ENCODE results near the gene LAMA3. TPM values are rescaled to one million over a fixed set of nuclear protein-coding genes. Genes with fewer than 3 reads are reported as not detected.

The LAMA3 gene
- total and polyA plus RNA-seq, 2 experiments from 2014 or later: 3.9 to 4.9 TPM

- H3K9me3 Mint-ChIP-seq: no peaks in the 10 kb centered on the region
- Histone ChIP-seq H3K79me2 (replicated peaks; ENCODE audit: insufficient read depth) (no peaks in the 10 kb centered on the region), H3K9me2 (ENCODE audit: insufficient read depth) (no peaks in the 10 kb centered on the region), H3F3A (replicated peaks; ENCODE audit: low read depth) (no peaks in the 10 kb centered on the region), H3K27ac (ENCODE audit: low read depth) (no peak overlapping the region), H2AFZ (no peak overlapping the region), H3K4me3 (no peak overlapping the region), H3K27me3 (ENCODE audit: insufficient read depth) (no peaks in the 10 kb centered on the region), H3K4me1 (ENCODE audit: insufficient read depth) (peaks cover 22% of the 10 kb centered on the region), H3K36me3 (ENCODE audit: insufficient read depth) (no peaks in the 10 kb centered on the region), H4K20me1 (replicated peaks; ENCODE audit: insufficient read depth) (no peaks in the 10 kb centered on the region), H3K4me2 (no peak overlapping the region)
- no peak overlapping the region for H3K4me3 Mint-ChIP-seq
- H3K36me3 Mint-ChIP-seq (ENCODE audit: low read depth): no peaks in the 10 kb centered on the region
- no peak overlapping the region for H3K27ac Mint-ChIP-seq
- ATAC-seq (no peak), DNase-seq (ENCODE audit: low spot score) (no peak)
- TF ChIP-seq ZNF114 (CRISPR knock-in tag; IDR thresholded peaks at IDR 0.05) (no peak), NANOG (IDR thresholded peaks at IDR 0.05; ENCODE audit: borderline replicate concordance) (no peak)
- peaks cover 25% of the 10 kb centered on the region for H3K4me1 Mint-ChIP-seq
- no peaks in the 10 kb centered on the region for H3K27me3 Mint-ChIP-seq (ENCODE audit: insufficient read depth, low read depth, poor library complexity)
Measured at GRCh38 chr18:23825496-23825895, 136.2 kb downstream of the LAMA3 start.

DNA sequence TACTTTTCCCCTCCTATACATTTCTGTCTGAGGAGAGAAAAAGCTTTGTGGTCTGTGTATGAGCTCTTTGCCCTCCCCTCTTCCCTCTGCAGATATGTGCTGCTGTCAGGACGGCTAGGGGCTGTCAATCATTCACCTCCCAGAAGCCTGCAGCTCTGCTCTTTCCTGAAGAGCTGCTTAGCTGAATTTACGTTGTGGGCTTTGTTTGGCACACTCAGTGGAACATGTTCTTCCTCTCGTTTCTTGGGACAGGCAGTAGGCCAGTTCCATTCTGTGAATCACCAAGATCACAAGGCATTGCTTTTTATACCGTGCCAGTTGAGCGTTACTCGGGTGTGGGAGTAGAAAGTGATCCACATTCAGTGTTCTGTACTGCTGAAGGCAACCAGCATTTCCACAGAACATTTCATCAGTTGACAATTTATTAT is 136.7 kb downstream of the LAMA3 start:
- Histone ChIP-seq H3K27me3 (ENCODE audit: insufficient read depth) (no peaks in the 10 kb centered on the region), H3K27ac (ENCODE audit: low read depth) (no peak overlapping the region), H3K36me3 (ENCODE audit: insufficient read depth) (no peaks in the 10 kb centered on the region), H2AFZ (no peak overlapping the region), H3K9me2 (ENCODE audit: insufficient read depth) (no peaks in the 10 kb centered on the region; the same call in 1 of the 2 replicates), H3F3A (replicated peaks; ENCODE audit: low read depth) (no peaks in the 10 kb centered on the region), H3K4me2 (no peak overlapping the region), H4K20me1 (replicated peaks; ENCODE audit: insufficient read depth) (no peaks in the 10 kb centered on the region), H3K4me3 (no peak overlapping the region), H3K4me1 (ENCODE audit: insufficient read depth) (peaks cover 21% of the 10 kb centered on the region), H3K79me2 (replicated peaks; ENCODE audit: insufficient read depth) (no peaks in the 10 kb centered on the region)
- Mint-ChIP-seq H3K4me3 (no peak overlapping the region), H3K27ac (no peak overlapping the region), H3K4me1 (peaks cover 20% of the 10 kb centered on the region), H3K9me3 (no peaks in the 10 kb centered on the region), H3K36me3 (ENCODE audit: low read depth) (no peaks in the 10 kb centered on the region), H3K27me3 (ENCODE audit: insufficient read depth, low read depth, poor library complexity) (no peaks in the 10 kb centered on the region)
- DNase-seq (ENCODE audit: low spot score) (no peak), ATAC-seq (no peak)
- TF ChIP-seq, protein P1, sequence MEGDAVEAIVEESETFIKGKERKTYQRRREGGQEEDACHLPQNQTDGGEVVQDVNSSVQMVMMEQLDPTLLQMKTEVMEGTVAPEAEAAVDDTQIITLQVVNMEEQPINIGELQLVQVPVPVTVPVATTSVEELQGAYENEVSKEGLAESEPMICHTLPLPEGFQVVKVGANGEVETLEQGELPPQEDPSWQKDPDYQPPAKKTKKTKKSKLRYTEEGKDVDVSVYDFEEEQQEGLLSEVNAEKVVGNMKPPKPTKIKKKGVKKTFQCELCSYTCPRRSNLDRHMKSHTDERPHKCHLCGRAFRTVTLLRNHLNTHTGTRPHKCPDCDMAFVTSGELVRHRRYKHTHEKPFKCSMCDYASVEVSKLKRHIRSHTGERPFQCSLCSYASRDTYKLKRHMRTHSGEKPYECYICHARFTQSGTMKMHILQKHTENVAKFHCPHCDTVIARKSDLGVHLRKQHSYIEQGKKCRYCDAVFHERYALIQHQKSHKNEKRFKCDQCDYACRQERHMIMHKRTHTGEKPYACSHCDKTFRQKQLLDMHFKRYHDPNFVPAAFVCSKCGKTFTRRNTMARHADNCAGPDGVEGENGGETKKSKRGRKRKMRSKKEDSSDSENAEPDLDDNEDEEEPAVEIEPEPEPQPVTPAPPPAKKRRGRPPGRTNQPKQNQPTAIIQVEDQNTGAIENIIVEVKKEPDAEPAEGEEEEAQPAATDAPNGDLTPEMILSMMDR (conservative IDR thresholded peaks at IDR 0.05; ENCODE audit: low read depth in 2 of 2): no peak
- TF ChIP-seq NANOG (IDR thresholded peaks at IDR 0.05; ENCODE audit: borderline replicate concordance): no peak
- TF ChIP-seq ETS1 (IDR thresholded peaks at IDR 0.05): no peak
- TF ChIP-seq ZNF114 (CRISPR knock-in tag; IDR thresholded peaks at IDR 0.05): no peak
- TF ChIP-seq EZH2phosphoT487 (IDR thresholded peaks at IDR 0.05; ENCODE audit: unreplicated experiment): no peak
- no peak for TF ChIP-seq POLR2AphosphoS5 (IDR thresholded peaks at IDR 0.05; ENCODE audit: low read depth)
- no peak for TF ChIP-seq STAT1 (IDR thresholded peaks at IDR 0.05; ENCODE audit: unreplicated experiment)
- TF ChIP-seq JUNB (IDR thresholded peaks at IDR 0.05; ENCODE audit: unreplicated experiment): no peak
- no peak for TF ChIP-seq REST (IDR thresholded peaks at IDR 0.05; ENCODE audit: unreplicated experiment)
- no peak for TF ChIP-seq ZNF331 (CRISPR knock-in tag; IDR thresholded peaks at IDR 0.05; ENCODE audit: low read depth)
- TF ChIP-seq EZH2 (IDR thresholded peaks at IDR 0.05; ENCODE audit: low read depth, unreplicated experiment): no peak
